GM19328 (cell line): ENCODE data around the gene ZNF678.
"Not testable (repeated sequence)": the region's sequence is repeated elsewhere in the genome, so short reads cannot be mapped to it uniquely, and the experiment has no call there.

ENCODE experiments used
- ATAC-seq: cut with Tn5 transposase; IDR thresholded peaks from one replicate; pipeline ENCODE4 v1.9.1; 2021; ENCODE audit warnings: mild to moderate bottlenecking, moderate library complexity; ENCODE audit not compliant: unreplicated experiment

Gene ZNF678

GRCh38 chr1:227596222-227596621, 32.9 kb downstream of the ZNF678 start:
- ATAC-seq: not testable (repeated sequence)

GRCh38 chr1:227603327-227603726, 40.0 kb downstream of the ZNF678 start:
- ATAC-seq: no peak

GRCh38 chr1:227604446-227604845, 41.1 kb downstream of the ZNF678 start:
- no peak for ATAC-seq

GRCh38 chr1:227606271-227606670, 42.9 kb downstream of the ZNF678 start:
- ATAC-seq: not testable (repeated sequence)

GRCh38 chr1:227607336-227607898, 44.1 kb downstream of the ZNF678 start:
- ATAC-seq: no peak

- ATAC-seq: no peak
These were observed 49.3 kb downstream of the ZNF678 start for GRCh38 chr1:227612658-227613057.

- no peak for ATAC-seq
These were observed 50.2 kb downstream of the ZNF678 start for GRCh38 chr1:227613526-227613925.

GRCh38 chr1:227621211-227621610, 57.9 kb downstream of the ZNF678 start:
- no peak for ATAC-seq

GRCh38 chr1:227622739-227623475, 59.6 kb downstream of the ZNF678 start:
- no peak for ATAC-seq

GRCh38 chr1:227632325-227632724, 69.0 kb downstream of the ZNF678 start:
- ATAC-seq: no peak

GRCh38 chr1:227635596-227635995, 72.2 kb downstream of the ZNF678 start:
- no peak for ATAC-seq

- ATAC-seq: no peak
These were observed 91.1 kb downstream of the ZNF678 start for GRCh38 chr1:227654431-227654830.

- no peak for ATAC-seq
These were observed 91.7 kb downstream of the ZNF678 start for GRCh38 chr1:227654858-227655752.

GRCh38 chr1:227661495-227661894, 98.1 kb downstream of the ZNF678 start:
- no peak for ATAC-seq

GRCh38 chr1:227662933-227663332, 99.6 kb downstream of the ZNF678 start:
- no peak for ATAC-seq

GRCh38 chr1:227666286-227666685, 102.9 kb downstream of the ZNF678 start:
- ATAC-seq: no peak

- no peak for ATAC-seq
These were observed 110.1 kb downstream of the ZNF678 start for GRCh38 chr1:227673441-227673840.

- no peak for ATAC-seq
These were observed 122.5 kb downstream of the ZNF678 start for GRCh38 chr1:227685807-227686206.

GRCh38 chr1:227697321-227697864, 134.0 kb downstream of the ZNF678 start:
- no peak for ATAC-seq

- ATAC-seq: not testable (repeated sequence)
These were observed 138.3 kb downstream of the ZNF678 start for GRCh38 chr1:227701631-227702030.

- ATAC-seq: no peak
These were observed 144.5 kb downstream of the ZNF678 start for GRCh38 chr1:227707846-227708245.
